ENCODE results near the gene ZNF593. TPM values are rescaled to one million over a fixed set of nuclear protein-coding genes. Genes with fewer than 3 reads are reported as not detected.
A peak's percentile ranks its signal among the peaks of the same experiment; 100 is the strongest.

ZNF593 gene
- total RNA-seq, 3 donors from 2014 or later (not counting 1 experiment from before 2014, with no cell fraction given): 8.6 to 17.8 (median 15.6) TPM

- TF ChIP-seq CTCF (IDR thresholded peaks at IDR 0.05): no peak
- H3K4me3 Mint-ChIP-seq: no peak overlapping the region
- Histone ChIP-seq H3K27me3 (ENCODE audit: control insufficient read depth, insufficient read depth, low read length) (no peaks in the 10 kb centered on the region), H3K9me3 (ENCODE audit: control insufficient read depth, insufficient read depth, low read length) (no peaks in the 10 kb centered on the region), H3K4me1 (ENCODE audit: control insufficient read depth, insufficient read depth, low read length) (no peaks in the 10 kb centered on the region), H3K36me3 (ENCODE audit: control insufficient read depth, insufficient read depth, low read length) (no peaks in the 10 kb centered on the region), H3K4me3 (ENCODE audit: low read length) (no peak overlapping the region), H3K27ac (ENCODE audit: low read length) (no peak overlapping the region)
- no peak overlapping the region for H3K27ac Mint-ChIP-seq
- H3K9me3 Mint-ChIP-seq: no peaks in the 10 kb centered on the region
- H3K27me3 Mint-ChIP-seq (ENCODE audit: low read depth in 2 of 2): peaks cover 0 to 3% of the 10 kb centered on the region in 2 donors
- intact Hi-C loops (cut with micrococcal nuclease): no loop called here
- peaks cover 0 to 4% of the 10 kb centered on the region in 2 donors for H3K4me1 Mint-ChIP-seq
- no peak for ATAC-seq
- no peak for DNase-seq
- 90% methylated on average over 7 of the region's 7 CpGs for WGBS (ENCODE audit: insufficient coverage)
- H3K36me3 Mint-ChIP-seq: no peaks in the 10 kb centered on the region
These were observed 20.1 kb downstream of the ZNF593 start for GRCh38 chr1:26189751-26190275.

- Histone ChIP-seq H3K27me3 (ENCODE audit: control insufficient read depth, insufficient read depth, low read length) (no peaks in the 10 kb centered on the region), H3K4me1 (ENCODE audit: control insufficient read depth, insufficient read depth, low read length) (no peaks in the 10 kb centered on the region), H3K27ac (ENCODE audit: low read length) (no peak within 1 kb of the TSS), H3K4me3 (ENCODE audit: low read length) (no peak within 1 kb of the TSS), H3K36me3 (ENCODE audit: control insufficient read depth, insufficient read depth, low read length) (no peaks in the 10 kb centered on the region), H3K9me3 (ENCODE audit: control insufficient read depth, insufficient read depth, low read length) (no peaks in the 10 kb centered on the region)
- DNase-seq: peak in 1 of 2 donors; percentile 44
- Mint-ChIP-seq H3K9me3 (no peaks in the 10 kb centered on the region), H3K27ac (no peak within 1 kb of the TSS), H3K4me1 (peaks cover 0 to 4% of the 10 kb centered on the region in 2 donors), H3K4me3 (no peak within 1 kb of the TSS), H3K36me3 (no peaks in the 10 kb centered on the region), H3K27me3 (ENCODE audit: low read depth in 2 of 2) (peaks cover 0 to 3% of the 10 kb centered on the region in 2 donors)
- 73% methylated on average over 16 of the region's 16 CpGs for WGBS (ENCODE audit: insufficient coverage)
- ATAC-seq: no peak
- intact Hi-C loops (cut with micrococcal nuclease): no loop called here
- no peak for TF ChIP-seq CTCF (IDR thresholded peaks at IDR 0.05)
These were observed 20.8 kb downstream of the ZNF593 start, which contains the start of gene CATSPER4 for GRCh38 chr1:26190373-26190987. Gene CATSPER4 (plus strand): TSS chr1:26190602. CDS start chr1:26190628, 26 bp downstream.

- H3K4me1 ChIP-seq (ENCODE audit: control insufficient read depth, insufficient read depth, low read length): no peaks in the 10 kb centered on the region
- no peaks in the 10 kb centered on the region for H3K9me3 Mint-ChIP-seq
- ATAC-seq (no peak), DNase-seq (no peak)
- no peak overlapping the region for H3K27ac ChIP-seq (ENCODE audit: low read length)
- no peaks in the 10 kb centered on the region for H3K9me3 ChIP-seq (ENCODE audit: control insufficient read depth, insufficient read depth, low read length)
- no peak for TF ChIP-seq CTCF (IDR thresholded peaks at IDR 0.05)
- no peaks in the 10 kb centered on the region for H3K27me3 ChIP-seq (ENCODE audit: control insufficient read depth, insufficient read depth, low read length)
- no peaks in the 10 kb centered on the region for H3K36me3 Mint-ChIP-seq
- H3K27me3 Mint-ChIP-seq (ENCODE audit: low read depth in 2 of 2): peaks cover 4 to 7% of the 10 kb centered on the region in 2 donors
- H3K4me3 ChIP-seq (ENCODE audit: low read length): no peak overlapping the region
- H3K36me3 ChIP-seq (ENCODE audit: control insufficient read depth, insufficient read depth, low read length): no peaks in the 10 kb centered on the region
- intact Hi-C loops (cut with micrococcal nuclease): no loop called here
- peaks cover 0 to 4% of the 10 kb centered on the region in 2 donors for H3K4me1 Mint-ChIP-seq
- WGBS (ENCODE audit: insufficient coverage): 11% methylated on average over 3 of the region's 3 CpGs
- H3K4me3 Mint-ChIP-seq: no peak overlapping the region
- no peak overlapping the region for H3K27ac Mint-ChIP-seq
These were observed 22.0 kb downstream of the ZNF593 start for GRCh38 chr1:26191739-26192138.

Data from natural killer cell (primary cell).